Nucleus accumbens (tissue), 56 donors: ENCODE results near the gene MVK.
"Not testable (repeated sequence)": the region's sequence is repeated elsewhere in the genome, so short reads cannot be mapped to it uniquely, and the experiment has no call there.

Experiments
- DNase-seq, 56 donors: peaks; one replicate each; lab custom pipeline; 2025; lab: John Stamatoyannopoulos, UW

Gene MVK

DNA sequence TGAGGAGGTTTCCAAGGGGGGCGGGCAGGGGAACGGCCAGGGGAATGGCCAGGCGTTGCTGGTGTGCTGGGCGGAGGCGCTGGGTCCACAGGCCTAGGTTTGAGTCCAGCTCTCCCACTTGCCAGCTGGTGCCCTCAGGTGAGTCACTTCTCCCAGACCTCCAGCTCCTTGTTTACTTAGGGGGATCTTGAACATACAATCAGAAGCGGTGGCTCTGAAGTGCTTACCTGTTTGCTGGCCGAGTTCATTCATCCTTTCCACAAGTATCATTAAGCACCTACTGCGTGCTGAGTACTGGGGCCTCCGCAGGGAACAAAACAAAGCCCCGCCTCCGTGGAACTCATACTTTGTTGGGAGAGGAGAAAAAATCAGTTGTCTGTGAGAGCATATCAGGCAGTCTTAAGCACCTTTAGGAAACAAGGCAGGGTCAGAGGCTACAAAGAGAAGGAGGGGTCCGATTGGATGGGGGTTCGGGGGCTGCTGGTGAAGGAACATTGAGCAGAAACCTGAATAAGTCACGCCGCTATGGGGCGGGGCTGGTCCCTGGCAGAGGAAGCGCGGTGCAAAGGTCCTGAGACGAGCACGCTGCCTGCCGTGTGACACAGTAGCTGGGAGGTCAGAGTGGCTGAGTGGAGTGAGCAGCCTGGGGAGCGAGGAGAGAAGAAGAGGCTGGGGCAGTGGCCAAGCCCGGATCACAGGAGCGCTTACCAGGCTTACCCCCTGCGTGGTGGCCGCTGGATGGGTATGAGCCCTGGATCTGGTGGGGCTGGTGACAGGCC, 15.1 kb downstream of the MVK start:
- no peak for DNase-seq

GRCh38 chr12:109589240-109589590, 15.6 kb downstream of the MVK start:
- DNase-seq = no peak

DNA sequence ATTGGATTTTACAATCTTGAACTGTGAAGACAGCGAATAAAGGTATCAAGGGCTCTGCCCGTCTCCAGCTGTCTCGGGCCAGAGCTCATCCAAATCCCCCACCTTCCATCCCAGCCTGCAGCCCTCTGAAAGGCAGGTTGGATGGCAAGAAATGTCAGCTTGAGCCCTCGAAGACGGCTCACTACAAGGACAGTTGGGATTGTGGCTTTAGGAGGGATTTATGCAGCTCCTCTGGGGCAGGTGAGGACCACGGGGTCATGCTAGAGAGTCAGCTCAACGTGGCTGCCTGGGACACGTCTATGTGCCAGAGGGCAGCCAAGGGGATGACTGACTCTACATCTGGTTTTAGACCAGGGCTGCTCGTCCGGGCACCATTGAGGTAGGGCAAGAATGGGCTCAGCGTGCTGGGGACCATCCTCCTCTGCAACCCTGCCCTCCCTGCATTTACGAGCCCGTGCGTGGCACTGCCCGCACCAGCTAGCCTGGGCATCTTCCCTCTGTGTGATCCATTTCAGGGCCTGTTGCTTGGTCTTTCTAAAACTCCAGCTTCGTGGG, 16.2 kb downstream of the MVK start:
- DNase-seq = no peak

GRCh38 chr12:109590566-109590965, 17.0 kb downstream of the MVK start:
- no peak for DNase-seq

DNA sequence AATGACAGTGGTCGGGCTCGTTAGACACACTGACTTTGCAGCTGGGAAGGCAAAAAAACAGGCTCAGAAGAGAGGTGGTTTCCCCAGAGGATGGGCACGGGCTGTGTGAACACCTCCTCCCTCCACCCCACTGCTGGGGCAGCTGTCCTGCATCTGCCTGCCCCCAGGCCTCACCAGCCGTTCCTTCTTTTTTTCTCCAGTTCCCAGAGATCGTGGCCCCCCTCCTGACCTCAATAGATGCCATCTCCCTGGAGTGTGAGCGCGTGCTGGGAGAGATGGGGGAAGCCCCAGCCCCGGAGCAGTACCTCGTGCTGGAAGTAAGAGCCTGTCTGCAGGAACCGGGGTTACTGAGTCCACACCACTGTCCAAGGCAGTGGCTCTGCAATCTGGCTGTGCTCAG, 17.4 kb downstream of the MVK start:
- no peak for DNase-seq

DNA sequence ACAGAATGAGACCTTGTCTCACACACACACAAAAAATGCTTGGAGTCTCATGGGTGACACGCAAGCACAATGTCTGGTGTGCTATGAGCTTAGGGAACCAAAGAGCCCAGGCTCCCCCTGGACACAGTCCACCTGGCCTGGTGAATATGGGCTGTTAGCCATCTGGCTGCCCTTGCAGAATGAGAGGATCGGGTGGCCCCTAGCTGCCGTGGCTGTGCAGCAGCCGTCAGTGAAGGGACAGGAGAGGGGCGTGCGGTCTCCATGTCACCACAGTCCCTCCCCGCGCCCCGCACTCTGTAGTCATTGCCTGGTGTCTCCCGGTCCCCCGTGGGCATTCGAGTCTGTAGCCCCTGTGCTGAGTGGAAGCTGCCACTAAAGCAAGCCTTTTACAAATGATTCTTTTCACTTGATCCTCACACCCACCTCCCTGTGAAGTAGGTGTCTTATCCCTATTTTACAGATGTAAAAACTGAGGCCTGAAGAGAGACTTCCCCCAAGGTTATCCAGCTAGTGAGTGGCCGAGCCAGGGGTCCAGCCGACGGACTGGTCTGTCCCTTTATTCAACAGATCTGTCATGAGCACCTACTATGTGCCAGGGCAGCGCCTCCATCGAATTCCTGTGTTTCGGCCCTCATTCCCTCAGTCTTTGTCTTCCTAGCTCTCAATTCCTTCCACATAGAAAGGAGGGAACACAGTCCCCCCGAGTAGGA, 18.8 kb downstream of the MVK start:
- peak in 2 of 56 donors; percentile 15 to 42 for DNase-seq

DNA sequence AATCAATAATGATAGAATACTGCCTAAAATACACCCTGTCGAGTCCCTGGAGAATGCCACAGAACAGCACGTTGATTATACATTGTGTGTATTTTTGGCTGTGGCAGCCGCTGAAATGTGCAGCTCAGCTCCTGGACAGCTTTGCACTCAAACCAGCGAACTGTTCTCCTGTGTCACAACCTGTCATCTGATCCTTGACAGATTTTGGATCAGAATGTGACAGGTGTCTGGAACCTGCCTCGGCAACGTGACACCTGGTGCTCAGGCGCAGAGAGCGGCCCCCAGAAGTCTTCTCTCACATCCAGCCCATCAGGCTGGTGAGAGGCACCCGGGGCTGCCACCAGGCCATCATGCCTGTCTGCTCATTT, 19.3 kb downstream of the MVK start:
- DNase-seq = no peak

GRCh38 chr12:109594556-109595317, 21.1 kb downstream of the MVK start:
- DNase-seq = no peak

DNA sequence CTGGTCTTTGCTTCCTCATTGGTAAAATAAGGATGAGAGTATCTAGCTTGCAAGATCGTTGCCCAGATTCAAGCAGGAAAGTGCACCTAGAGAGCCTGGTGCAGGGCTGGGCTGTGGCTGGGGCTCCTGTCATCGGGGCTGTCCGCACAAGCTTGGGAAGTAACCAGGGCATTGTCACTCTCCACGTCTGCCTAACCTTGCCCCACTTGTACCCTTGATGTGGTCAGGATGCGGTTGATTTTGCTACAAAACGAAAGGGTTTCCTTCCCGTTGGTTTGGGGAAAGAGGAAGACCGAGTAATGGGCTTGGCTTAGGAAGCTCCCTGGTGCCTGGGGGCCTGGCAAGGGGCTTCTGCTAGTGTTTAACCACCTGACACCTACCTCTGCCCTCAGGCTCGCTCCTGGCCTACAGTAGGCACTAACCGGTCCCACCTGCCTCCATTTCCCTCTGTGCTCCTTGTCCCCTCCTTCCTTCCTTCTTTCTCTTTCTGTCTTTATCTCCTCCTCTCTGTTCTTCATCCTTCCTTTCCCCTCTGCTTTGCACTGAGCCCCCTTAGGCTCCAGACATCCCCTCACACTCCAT, 21.8 kb downstream of the MVK start:
- DNase-seq = no peak

GRCh38 chr12:109596418-109597244, 23.0 kb downstream of the MVK start:
- DNase-seq = no peak

- no peak for DNase-seq
Measured at GRCh38 chr12:109597414-109597794, 23.8 kb downstream of the MVK start.

- peak in 55 of 56 donors; percentile 39 to 93 (median 81) for DNase-seq
Measured at GRCh38 chr12:109597795-109598427, 24.3 kb downstream of the MVK start.

GRCh38 chr12:109598428-109598854, 24.8 kb downstream of the MVK start:
- DNase-seq = no peak

DNA sequence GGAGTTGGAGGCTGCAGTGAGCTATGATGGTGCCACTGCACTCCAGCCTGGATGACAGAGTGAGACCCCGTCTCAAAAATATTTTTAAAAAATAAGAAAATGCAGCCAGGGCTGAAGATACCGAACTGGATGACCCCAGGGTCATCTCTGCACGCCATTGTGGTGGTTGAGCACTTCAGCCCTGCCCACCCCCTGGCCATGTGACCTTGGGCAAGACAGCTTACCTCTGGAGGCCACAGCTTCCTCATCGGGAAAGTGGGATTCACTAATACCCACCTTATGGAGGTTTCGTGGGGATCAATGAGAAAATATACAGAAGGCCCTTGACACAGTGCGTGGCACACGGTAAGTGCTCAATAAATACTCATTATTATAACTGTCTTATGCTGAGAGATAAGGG, 25.5 kb downstream of the MVK start:
- DNase-seq = no peak

- no peak for DNase-seq
Measured at GRCh38 chr12:109600481-109600880, 26.9 kb downstream of the MVK start.

DNA sequence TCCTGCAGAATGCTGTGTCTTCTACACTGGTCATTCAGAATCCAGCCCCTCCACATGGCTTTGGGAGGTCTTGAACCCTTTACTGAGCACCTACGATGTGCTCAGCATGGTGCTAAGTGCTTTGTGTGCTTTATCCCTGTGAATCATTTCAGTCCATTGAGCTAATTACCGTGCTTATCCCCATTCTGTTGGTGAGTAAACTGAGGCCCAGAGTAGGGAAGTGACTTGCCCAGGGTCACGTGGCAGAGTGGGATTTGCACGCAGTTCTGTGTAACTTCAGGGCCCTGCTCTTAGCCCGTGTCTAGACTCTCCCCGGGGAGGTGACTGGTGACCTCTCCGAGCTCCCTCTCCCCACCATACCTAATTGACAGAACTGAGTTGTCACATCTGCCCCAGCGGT, 27.4 kb downstream of the MVK start:
- DNase-seq = no peak

DNA sequence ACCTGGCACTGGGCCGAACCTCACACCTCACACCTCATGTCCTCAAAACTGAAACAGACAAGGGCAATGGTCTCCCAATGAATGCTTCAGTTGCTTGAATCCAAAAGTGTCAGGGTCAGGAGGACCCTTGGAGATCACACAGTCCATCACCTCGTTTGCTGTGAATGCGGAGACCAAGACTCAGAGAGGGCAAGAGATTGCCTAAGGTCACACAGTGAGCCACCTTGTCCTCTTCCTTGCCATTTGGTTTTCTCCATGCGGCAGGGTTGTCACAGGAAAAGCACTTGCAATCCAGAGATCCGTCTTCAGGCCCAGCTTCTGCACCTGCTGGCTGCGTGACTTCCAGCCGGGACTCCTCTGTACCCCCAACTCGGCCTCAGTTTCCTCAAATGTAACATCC, 28.0 kb downstream of the MVK start:
- no peak for DNase-seq

DNA sequence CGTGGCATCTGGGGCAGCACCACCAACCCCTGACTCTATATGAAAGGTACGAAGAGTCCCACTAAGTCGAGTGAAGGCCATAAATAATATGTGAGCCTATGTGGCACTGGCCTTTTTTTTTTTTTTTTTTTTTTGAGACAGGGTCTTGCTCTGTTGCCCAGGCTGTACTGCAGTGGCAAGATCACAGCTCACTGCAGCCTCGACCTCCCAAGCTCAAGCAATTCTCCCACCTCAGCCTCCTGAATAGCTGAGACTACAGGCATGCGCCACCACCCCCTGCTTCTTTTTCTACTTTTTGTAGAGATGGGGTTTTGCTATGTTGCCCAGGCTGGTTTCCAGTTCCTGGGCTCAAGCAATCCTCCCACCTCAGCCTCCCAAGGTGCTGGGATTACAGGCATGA, 28.5 kb downstream of the MVK start:
- not testable (repeated sequence) for DNase-seq

DNA sequence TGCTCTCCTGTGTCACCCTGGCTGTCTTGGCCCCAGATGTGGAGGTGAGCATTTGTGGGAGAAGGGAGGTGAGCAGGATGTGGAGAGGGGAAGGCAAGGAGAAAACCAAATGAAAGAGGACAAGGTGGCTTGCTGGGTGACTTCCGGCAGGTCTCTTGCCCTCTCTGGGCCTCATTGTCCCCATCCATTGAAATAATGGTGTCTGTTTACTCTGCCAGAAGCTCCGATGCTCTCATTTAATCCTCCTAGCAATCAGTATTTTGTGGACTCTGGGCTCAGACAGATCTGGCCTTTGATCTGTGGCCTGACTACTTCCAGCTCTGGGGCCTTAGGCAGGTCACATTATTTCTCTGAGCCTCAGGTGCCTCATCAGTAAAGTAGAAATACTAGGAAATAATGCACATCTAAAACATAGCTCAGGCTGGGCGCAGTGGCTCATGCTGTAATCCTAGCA, 30.6 kb downstream of the MVK start:
- no peak for DNase-seq
